Measurements from ENCODE around the gene IQCM. TPM values are rescaled to one million over a fixed set of nuclear protein-coding genes. Genes with fewer than 3 reads are reported as not detected.

Gene IQCM
- total RNA-seq, 1 donor from 2014 or later: not detected

DNA sequence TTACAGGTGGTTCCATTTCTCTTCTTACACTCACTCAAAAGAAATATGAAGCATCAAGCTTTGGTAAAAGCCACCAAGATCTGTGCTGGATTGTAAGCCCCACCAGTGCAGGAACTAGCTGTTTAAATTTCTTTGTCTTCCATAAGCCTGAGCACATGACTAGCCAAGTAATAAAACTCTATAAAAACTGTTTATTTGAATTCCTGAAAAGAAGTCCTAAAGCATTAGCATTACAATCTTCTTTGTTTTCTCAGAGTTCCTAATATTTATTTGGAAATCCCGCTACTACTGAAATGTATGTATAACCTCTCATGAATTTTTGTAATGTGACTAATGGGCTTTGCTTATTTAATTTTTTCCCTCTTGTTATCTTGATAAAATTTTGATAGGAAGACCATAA lies 65.9 kb downstream of the IQCM start:
- Mint-ChIP-seq H3K36me3 (ENCODE audit: low read depth) (no peaks in the 10 kb centered on the region), H3K27me3 (ENCODE audit: low read depth) (peaks cover 25% of the 10 kb centered on the region), H3K4me1 (ENCODE audit: low read depth) (peaks cover 4% of the 10 kb centered on the region), H3K27ac (ENCODE audit: unreplicated experiment) (no peak overlapping the region), H3K4me3 (ENCODE audit: unreplicated experiment) (no peak overlapping the region), H3K9me3 (ENCODE audit: low read depth) (no peaks in the 10 kb centered on the region)
- no peak for DNase-seq (ENCODE audit: low spot score)
- TF ChIP-seq, protein P1, sequence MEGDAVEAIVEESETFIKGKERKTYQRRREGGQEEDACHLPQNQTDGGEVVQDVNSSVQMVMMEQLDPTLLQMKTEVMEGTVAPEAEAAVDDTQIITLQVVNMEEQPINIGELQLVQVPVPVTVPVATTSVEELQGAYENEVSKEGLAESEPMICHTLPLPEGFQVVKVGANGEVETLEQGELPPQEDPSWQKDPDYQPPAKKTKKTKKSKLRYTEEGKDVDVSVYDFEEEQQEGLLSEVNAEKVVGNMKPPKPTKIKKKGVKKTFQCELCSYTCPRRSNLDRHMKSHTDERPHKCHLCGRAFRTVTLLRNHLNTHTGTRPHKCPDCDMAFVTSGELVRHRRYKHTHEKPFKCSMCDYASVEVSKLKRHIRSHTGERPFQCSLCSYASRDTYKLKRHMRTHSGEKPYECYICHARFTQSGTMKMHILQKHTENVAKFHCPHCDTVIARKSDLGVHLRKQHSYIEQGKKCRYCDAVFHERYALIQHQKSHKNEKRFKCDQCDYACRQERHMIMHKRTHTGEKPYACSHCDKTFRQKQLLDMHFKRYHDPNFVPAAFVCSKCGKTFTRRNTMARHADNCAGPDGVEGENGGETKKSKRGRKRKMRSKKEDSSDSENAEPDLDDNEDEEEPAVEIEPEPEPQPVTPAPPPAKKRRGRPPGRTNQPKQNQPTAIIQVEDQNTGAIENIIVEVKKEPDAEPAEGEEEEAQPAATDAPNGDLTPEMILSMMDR (IDR thresholded peaks at IDR 0.05): no peak

DNA sequence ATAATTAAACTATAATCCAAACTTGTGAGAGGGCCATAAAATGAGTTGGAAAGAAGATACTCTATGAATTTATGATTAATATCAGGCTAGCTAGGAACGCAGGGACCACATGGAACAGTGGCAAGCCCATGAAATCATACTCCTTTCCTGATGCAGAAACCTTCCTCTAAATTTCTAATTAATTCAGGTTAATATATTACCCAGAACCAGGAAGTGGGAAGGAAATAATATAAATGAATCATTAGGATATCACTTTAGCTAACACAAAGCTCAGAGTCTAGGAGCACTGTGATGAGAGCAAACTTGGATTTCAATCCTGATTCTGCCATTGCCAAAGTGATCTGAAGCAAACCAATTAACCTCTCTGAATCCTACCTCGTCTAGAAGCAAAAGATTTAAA lies 68.0 kb downstream of the IQCM start:
- Mint-ChIP-seq H3K4me3 (ENCODE audit: unreplicated experiment) (no peak overlapping the region), H3K36me3 (ENCODE audit: low read depth) (no peaks in the 10 kb centered on the region), H3K9me3 (ENCODE audit: low read depth) (no peaks in the 10 kb centered on the region), H3K27me3 (ENCODE audit: low read depth) (peaks cover 34% of the 10 kb centered on the region), H3K4me1 (ENCODE audit: low read depth) (no peaks in the 10 kb centered on the region), H3K27ac (ENCODE audit: unreplicated experiment) (no peak overlapping the region)
- no peak for DNase-seq (ENCODE audit: low spot score)
- TF ChIP-seq, protein P1 (IDR thresholded peaks at IDR 0.05): no peak

DNA sequence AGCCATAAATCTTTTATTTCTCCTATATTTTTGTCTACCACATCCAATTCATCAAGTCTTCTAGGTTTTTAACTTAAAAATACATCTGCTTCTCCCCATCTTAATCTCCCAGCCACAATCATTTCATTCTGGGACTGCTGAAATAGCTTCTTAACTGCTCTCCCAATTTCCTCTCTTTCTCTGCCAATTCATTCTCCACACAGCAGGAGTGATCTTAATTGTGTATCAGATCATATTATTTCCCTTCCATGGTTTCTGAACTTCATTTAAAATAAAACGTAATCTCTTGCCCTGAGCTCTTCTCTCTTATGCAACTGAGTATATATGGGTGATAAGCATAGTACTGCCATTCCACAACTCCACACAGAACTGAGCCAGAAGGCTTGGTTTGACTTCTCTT lies 69.4 kb downstream of the IQCM start:
- Mint-ChIP-seq H3K9me3 (ENCODE audit: low read depth) (no peaks in the 10 kb centered on the region), H3K27me3 (ENCODE audit: low read depth) (peaks cover 35% of the 10 kb centered on the region), H3K4me3 (ENCODE audit: unreplicated experiment) (no peak overlapping the region), H3K36me3 (ENCODE audit: low read depth) (no peaks in the 10 kb centered on the region), H3K27ac (ENCODE audit: unreplicated experiment) (no peak overlapping the region), H3K4me1 (ENCODE audit: low read depth) (no peaks in the 10 kb centered on the region)
- TF ChIP-seq, protein P1 (IDR thresholded peaks at IDR 0.05): no peak
- DNase-seq (ENCODE audit: low spot score): no peak

DNA sequence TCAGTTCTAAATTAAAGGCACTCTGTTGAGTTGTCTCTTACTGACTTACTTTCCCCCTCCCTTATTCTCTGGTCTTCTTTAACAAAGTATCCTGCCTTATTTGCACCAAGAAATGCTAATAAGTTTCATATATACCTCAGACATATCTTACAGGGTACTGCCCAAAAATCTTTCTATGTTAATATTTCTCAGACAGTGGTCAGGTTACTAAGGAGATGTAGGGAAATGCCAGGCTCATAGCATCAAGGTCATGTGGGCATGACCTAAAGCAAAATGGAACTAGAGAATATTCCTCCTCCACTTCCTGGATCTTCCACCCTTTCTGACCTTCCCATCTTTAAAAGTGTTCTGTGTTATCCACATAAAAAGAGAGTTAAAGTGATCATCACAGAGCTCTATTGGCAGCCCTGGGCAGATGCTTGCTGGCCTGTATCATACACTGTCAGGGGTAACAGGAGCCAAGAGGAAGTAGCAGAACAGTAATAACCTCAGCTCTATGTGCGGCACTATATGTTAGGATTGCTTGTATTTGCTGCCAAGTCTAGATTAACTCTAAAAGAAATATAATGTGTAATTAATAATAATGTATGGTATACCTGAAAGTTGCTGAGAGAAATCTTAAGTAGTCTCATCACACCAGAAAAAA lies 74.3 kb downstream of the IQCM start:
- Mint-ChIP-seq H3K4me1 (ENCODE audit: low read depth) (no peaks in the 10 kb centered on the region), H3K9me3 (ENCODE audit: low read depth) (no peaks in the 10 kb centered on the region), H3K27me3 (ENCODE audit: low read depth) (peaks cover 28% of the 10 kb centered on the region), H3K27ac (ENCODE audit: unreplicated experiment) (no peak overlapping the region), H3K36me3 (ENCODE audit: low read depth) (no peaks in the 10 kb centered on the region), H3K4me3 (ENCODE audit: unreplicated experiment) (no peak overlapping the region)
- DNase-seq (ENCODE audit: low spot score): no peak
- TF ChIP-seq, protein P1 (IDR thresholded peaks at IDR 0.05): no peak

DNA sequence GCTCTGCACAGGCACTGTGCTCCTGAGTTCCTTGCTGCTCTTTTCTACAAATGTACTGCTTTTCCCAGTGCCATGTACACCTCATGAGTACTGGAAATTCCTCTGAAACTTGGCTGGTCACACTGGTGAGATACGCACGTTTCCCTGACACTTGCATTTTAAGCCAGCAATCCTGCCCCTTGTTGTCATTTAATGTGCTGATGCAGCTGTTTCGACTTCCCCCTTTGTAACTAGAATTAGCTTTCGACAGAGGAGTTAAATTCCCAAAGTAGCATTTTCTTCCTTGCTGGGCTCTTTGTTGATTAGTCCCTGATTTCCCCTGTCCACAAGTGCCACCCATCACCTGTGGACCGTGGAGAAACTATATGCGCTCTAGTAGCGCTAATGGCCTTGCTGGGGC lies 77.5 kb downstream of the IQCM start:
- Mint-ChIP-seq H3K4me1 (ENCODE audit: low read depth) (no peaks in the 10 kb centered on the region), H3K36me3 (ENCODE audit: low read depth) (no peaks in the 10 kb centered on the region), H3K4me3 (ENCODE audit: unreplicated experiment) (no peak overlapping the region), H3K27ac (ENCODE audit: unreplicated experiment) (no peak overlapping the region), H3K9me3 (ENCODE audit: low read depth) (no peaks in the 10 kb centered on the region), H3K27me3 (ENCODE audit: low read depth) (peaks cover 24% of the 10 kb centered on the region)
- DNase-seq (ENCODE audit: low spot score): no peak
- TF ChIP-seq, protein P1 (IDR thresholded peaks at IDR 0.05): no peak

Measured in chondrocyte (in vitro differentiated cells).